MG63 (cell line): ENCODE measurements around the gene SNPH. TPM values are rescaled to one million over a fixed set of nuclear protein-coding genes. Genes with fewer than 3 reads are reported as not detected.

Experiments
- DNase-seq: peaks from one replicate; pipeline ENCODE4 v3.0.0-alpha.2; 2020
- H3K27me3 ChIP-seq: fragments of 250-450 bp; sonication (Bioruptor Pico); 2 replicates; pipeline ENCODE4 v1.5.1; 2020; ENCODE audit warnings: mild to moderate bottlenecking, moderate library complexity
- H3K36me3 ChIP-seq: fragments of 250-450 bp; sonication (Bioruptor Pico); 2 replicates; pipeline ENCODE4 v1.5.1; 2020; ENCODE audit warnings: mild to moderate bottlenecking, moderate library complexity
- H3K4me3 ChIP-seq: fragments of 250-450 bp; sonication (Bioruptor Pico); 2 replicates; pipeline ENCODE4 v1.5.1; 2020; ENCODE audit warnings: mild to moderate bottlenecking, moderate library complexity
- H3K9me3 ChIP-seq: fragments of 250-450 bp; sonication (Bioruptor Pico); 2 replicates; pipeline ENCODE4 v1.5.1; 2020; ENCODE audit warnings: mild to moderate bottlenecking, moderate library complexity
- total RNA-seq: library from RNA; depleted of rRNA; stranded (reverse); fragments of >200 nt; shearing (Covaris generic); gene quantifications from 2 replicates; pipeline ENCODE4 v1.2.3, GENCODE V29; 2014; ENCODE audit warnings: low replicate concordance

SNPH gene
- total RNA-seq, 1 experiment from 2014 or later: 5.9 TPM

GRCh38 chr20:1252416-1252815 lies 13.7 kb upstream of the SNPH start:
- no peaks in the 10 kb centered on the region for H3K36me3 ChIP-seq
- no peaks in the 10 kb centered on the region for H3K27me3 ChIP-seq
- DNase-seq: no peak
- H3K9me3 ChIP-seq: no peaks in the 10 kb centered on the region
- H3K4me3 ChIP-seq: no peak overlapping the region

- H3K4me3 ChIP-seq: no peak overlapping the region
- no peaks in the 10 kb centered on the region for H3K27me3 ChIP-seq
- no peaks in the 10 kb centered on the region for H3K36me3 ChIP-seq
- no peaks in the 10 kb centered on the region for H3K9me3 ChIP-seq
- DNase-seq: no peak
These were observed 11.8 kb upstream of the SNPH start for GRCh38 chr20:1254254-1254653.

DNA sequence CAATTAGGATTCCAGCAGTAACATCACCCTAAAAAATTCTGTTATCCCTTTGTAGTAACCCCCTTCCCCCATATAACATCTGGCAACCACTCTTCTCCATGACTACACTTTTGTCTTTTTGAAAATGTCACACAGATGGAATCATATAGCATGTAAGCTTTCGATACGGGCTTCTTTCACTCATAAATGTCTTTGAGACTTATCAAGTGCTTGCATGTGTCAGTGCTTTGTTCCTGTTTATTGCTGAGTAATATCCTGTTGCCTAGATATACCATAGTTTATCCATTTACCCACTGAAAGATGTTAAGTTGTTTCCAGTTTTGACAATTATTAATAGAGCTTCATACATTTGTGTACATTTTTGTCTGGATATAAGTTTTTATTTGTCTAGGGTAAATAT lies 10.4 kb upstream of the SNPH start:
- DNase-seq: no peak
- no peaks in the 10 kb centered on the region for H3K27me3 ChIP-seq
- no peak overlapping the region for H3K4me3 ChIP-seq
- H3K36me3 ChIP-seq: no peaks in the 10 kb centered on the region
- H3K9me3 ChIP-seq: no peaks in the 10 kb centered on the region

DNA sequence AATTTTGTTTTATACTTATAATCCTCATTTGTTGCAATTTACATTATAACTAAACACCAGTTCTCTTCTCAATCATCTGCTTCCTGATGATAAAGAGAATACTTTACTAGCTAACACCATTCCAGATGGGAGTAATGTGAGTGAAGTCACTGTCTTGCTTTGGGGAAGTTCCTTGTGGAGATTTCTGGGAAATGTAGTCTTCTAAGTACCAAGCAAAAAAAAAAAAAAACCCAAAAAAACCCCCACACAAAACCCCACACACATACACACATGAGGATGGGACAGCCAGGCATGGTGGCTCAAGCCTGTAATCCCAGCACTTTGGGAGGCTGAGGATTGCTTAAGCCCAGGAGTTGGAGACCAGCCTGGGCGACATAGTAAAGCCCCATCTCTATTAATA lies 2.2 kb upstream of the SNPH start:
- no peak for DNase-seq
- no peaks in the 10 kb centered on the region for H3K36me3 ChIP-seq
- no peak overlapping the region for H3K4me3 ChIP-seq
- H3K27me3 ChIP-seq: no peaks in the 10 kb centered on the region
- no peaks in the 10 kb centered on the region for H3K9me3 ChIP-seq

DNA sequence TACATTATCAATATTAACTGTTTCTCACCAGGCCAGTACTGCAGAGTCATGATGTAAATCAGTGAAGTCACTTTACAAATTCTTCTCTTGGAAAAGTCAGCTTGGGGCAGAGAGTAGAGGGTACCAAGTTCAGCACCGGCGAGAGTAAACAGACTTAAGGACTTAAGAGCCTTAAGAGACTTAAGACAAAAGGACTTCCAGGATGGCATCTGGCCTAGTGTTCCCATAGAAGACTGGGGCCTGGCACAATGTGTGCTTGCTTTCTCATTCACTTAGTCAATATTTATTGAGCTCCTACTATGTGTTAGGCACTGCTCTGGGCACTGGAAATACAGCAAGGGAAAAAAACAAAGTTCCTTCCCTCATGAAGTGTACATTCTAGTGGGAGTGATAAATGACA lies 1.4 kb upstream of the SNPH start:
- Histone ChIP-seq H3K36me3 (no peaks in the 10 kb centered on the region), H3K4me3 (no peak overlapping the region), H3K9me3 (no peaks in the 10 kb centered on the region), H3K27me3 (no peaks in the 10 kb centered on the region)
- no peak for DNase-seq

DNA sequence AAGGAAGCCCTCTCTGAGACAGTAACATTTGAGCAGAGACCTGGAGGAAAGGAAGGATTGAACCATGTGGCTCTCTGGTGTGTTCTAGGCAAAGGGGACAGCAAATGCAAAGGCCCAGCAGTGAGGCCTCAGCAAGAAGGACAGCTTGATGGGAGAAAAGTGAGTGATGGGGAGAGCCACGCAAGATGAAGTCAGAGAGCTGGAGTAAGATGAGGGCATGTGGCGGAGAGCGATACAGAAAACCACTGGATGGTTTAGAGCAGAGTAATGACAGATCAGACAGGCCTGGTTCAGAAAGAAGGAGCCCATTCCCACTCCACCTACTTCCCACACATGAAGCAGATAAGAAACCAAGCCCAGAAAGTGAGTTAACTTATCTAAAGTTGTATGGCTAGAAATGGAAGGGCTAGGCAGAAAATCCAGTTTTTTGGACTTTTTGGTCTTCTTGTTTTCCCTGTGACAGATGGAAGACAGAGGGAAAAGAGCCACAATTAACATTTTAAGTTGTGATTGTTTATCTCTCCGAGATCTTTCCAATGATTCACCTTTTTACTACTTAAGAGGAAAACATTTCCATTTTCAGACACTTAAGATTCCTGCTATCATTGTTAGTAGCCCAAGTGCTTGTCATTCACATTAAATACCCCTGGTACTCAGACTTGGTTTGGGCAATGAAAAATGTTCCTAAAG lies 723 bp upstream of the SNPH start:
- H3K27me3 ChIP-seq: no peaks in the 10 kb centered on the region
- no peaks in the 10 kb centered on the region for H3K9me3 ChIP-seq
- no peaks in the 10 kb centered on the region for H3K36me3 ChIP-seq
- DNase-seq: no peak
- H3K4me3 ChIP-seq: peak overlapping the region; percentile 57

- Histone ChIP-seq H3K4me3 (peak overlapping the region; percentile 57), H3K27me3 (no peaks in the 10 kb centered on the region), H3K9me3 (no peaks in the 10 kb centered on the region), H3K36me3 (no peaks in the 10 kb centered on the region)
- DNase-seq: no peak
These were observed 253 bp upstream of the SNPH start for GRCh38 chr20:1265916-1266166.

GRCh38 chr20:1267161-1267560 lies 1.1 kb downstream of the SNPH start:
- Histone ChIP-seq H3K4me3 (no peak overlapping the region), H3K36me3 (no peaks in the 10 kb centered on the region), H3K27me3 (no peaks in the 10 kb centered on the region), H3K9me3 (no peaks in the 10 kb centered on the region)
- DNase-seq: no peak

- no peak overlapping the region for H3K4me3 ChIP-seq
- no peak for DNase-seq
These were observed 1.8 kb downstream of the SNPH start for GRCh38 chr20:1267809-1268374.

GRCh38 chr20:1269235-1269634 lies 3.1 kb downstream of the SNPH start:
- DNase-seq: no peak
- H3K36me3 ChIP-seq: no peaks in the 10 kb centered on the region

More at GRCh38 chr20:1267809-1268374, 1.8 kb downstream of the SNPH start:
- Histone ChIP-seq H3K27me3 (no peaks in the 10 kb centered on the region), H3K36me3 (no peaks in the 10 kb centered on the region), H3K9me3 (no peaks in the 10 kb centered on the region)

DNA sequence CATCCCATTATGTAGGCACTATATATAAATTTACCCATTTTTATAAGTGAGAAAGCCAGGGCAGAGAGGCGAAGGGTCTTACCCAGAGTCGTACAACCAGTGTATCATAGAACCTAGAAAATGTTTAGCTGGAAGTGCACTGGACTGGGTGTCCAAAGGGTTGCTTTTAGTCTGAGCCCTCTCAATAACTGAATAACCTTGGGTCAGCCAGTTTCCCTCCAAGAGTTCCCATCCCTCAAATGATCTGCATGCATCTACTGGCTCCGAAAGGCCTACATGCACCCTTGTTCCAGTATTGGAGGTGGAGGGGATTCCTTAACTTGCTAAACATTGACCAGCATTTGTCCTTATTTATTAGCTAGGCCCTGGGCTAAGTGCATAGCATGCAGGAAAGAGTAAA lies 3.8 kb downstream of the SNPH start:
- no peaks in the 10 kb centered on the region for H3K9me3 ChIP-seq
- no peak overlapping the region for H3K4me3 ChIP-seq
- no peak for DNase-seq
- H3K27me3 ChIP-seq: no peaks in the 10 kb centered on the region
- no peaks in the 10 kb centered on the region for H3K36me3 ChIP-seq

More at GRCh38 chr20:1269235-1269634, 3.1 kb downstream of the SNPH start:
- Histone ChIP-seq H3K4me3 (no peak overlapping the region), H3K9me3 (no peaks in the 10 kb centered on the region), H3K27me3 (no peaks in the 10 kb centered on the region)

GRCh38 chr20:1272368-1273100 lies 6.4 kb downstream of the SNPH start:
- DNase-seq: no peak
- Histone ChIP-seq H3K27me3 (no peaks in the 10 kb centered on the region), H3K4me3 (no peak overlapping the region), H3K9me3 (no peaks in the 10 kb centered on the region), H3K36me3 (no peaks in the 10 kb centered on the region)

GRCh38 chr20:1273366-1273765 lies 7.3 kb downstream of the SNPH start:
- Histone ChIP-seq H3K9me3 (no peaks in the 10 kb centered on the region), H3K27me3 (no peaks in the 10 kb centered on the region), H3K4me3 (no peak overlapping the region), H3K36me3 (no peaks in the 10 kb centered on the region)
- no peak for DNase-seq

DNA sequence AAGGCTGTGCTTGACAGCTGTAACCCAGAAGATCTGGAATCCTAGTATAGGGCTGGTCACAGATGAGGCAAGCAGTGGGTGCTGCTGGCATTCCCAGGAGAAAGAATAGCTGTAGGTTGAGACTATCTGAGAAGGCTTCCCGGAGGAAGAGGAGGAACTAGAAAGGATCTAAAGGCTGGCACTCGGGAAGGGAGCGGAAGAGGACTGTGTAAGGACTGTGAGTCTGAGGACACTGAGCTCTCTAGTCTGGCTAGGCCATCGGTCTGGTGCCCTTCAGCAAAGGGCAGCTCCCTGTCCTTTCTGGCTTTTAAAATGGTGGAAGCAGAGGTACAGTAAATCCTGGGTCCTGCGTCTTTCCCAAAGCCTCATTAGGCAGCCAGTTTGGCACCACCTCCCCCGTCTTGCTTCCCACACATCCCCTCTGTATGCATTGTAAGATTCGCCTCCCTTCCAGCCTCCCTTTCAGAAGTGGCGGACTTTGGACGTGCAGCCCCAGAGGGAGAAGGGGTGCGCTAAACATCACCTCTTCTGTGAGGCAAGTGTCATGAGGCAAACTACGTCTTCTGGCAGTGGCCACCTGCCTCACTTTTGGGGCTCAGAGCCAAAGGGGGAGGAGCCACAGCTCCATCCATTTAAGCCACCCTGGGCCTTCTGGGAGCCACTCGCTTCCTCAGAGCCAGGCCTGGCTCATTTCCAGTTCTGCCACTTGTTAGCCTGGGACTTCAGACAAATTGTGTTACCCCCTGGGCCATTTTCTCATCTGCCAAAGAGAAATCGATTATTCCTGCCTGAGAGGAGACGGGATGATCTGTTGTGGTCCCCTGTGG lies 8.6 kb downstream of the SNPH start:
- DNase-seq: no peak

DNA sequence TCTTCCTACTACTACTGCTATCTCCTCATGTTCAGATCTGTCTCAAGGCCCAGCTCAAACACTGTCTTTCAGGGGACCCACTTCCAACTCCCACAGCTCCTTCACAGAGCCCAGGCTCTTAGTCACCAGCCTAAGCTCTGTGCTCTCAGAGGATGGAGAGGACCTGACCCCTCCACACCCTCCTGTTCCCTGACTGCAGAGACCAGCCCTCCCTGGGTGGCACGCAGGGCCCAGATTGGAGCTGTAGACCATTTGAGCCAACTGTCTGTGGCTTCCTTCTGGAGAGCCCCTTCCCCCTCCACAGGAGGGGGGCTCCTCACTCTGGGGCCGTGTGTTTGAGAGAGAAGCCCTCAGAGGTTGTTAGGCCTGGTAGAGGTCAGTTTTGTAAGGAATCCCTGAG lies 9.8 kb downstream of the SNPH start:
- Histone ChIP-seq H3K4me3 (no peak overlapping the region), H3K27me3 (no peaks in the 10 kb centered on the region), H3K9me3 (no peaks in the 10 kb centered on the region), H3K36me3 (no peaks in the 10 kb centered on the region)
- no peak for DNase-seq

More for the DNA sequence above, 8.6 kb downstream of the SNPH start:
- H3K9me3 ChIP-seq: no peaks in the 10 kb centered on the region
- H3K27me3 ChIP-seq: no peaks in the 10 kb centered on the region
- H3K36me3 ChIP-seq: no peaks in the 10 kb centered on the region
- H3K4me3 ChIP-seq: no peak overlapping the region

GRCh38 chr20:1277529-1278322 lies 11.6 kb downstream of the SNPH start:
- Histone ChIP-seq H3K4me3 (no peak overlapping the region), H3K27me3 (no peaks in the 10 kb centered on the region), H3K9me3 (no peaks in the 10 kb centered on the region), H3K36me3 (no peaks in the 10 kb centered on the region)
- DNase-seq: no peak

DNA sequence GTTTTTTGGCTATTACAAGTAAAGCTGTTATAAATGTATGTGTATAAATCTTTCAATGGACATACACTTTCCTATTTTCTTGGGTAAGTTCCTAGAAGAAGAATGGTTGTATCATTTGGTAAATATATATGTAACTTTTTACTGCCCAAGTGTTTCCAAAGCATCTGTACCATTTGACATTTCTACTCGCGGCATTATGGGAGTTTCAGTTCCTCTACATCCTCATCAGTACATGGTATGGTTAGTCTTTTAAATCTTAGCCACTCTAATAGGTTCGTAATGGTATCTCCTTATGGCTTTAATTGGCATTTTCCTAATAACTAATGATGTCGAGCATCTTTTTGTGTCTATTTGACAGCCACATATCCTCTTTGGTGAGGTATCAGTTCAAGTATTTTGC lies 12.9 kb downstream of the SNPH start:
- Histone ChIP-seq H3K4me3 (no peak overlapping the region), H3K36me3 (no peaks in the 10 kb centered on the region), H3K9me3 (no peaks in the 10 kb centered on the region), H3K27me3 (no peaks in the 10 kb centered on the region)
- no peak for DNase-seq
